Transverse colon (tissue), 4 donors: Measurements from ENCODE around the gene ZNF217. TPM values are rescaled to one million over a fixed set of nuclear protein-coding genes. Genes with fewer than 3 reads are reported as not detected.
A peak's percentile ranks its signal among the peaks of the same experiment; 100 is the strongest.

ENCODE experiments used
- DNase-seq: peaks from one replicate; pipeline ENCODE4 v3.0.0-alpha.2; 2019
- H3K27ac ChIP-seq, 4 donors: fragments of 200-600 bp; sonication (generic); 2 replicates each; pipeline ENCODE4 v1.5.1; 2016 to 2018; ENCODE audit warnings: inconsistent platforms in 4 of 4
- H3K27me3 ChIP-seq: fragments of 200-600 bp; sonication (generic); 2 replicates; pipeline ENCODE4 v1.5.1; 2017; ENCODE audit warnings: inconsistent platforms
- H3K36me3 ChIP-seq, 4 donors: fragments of 200-600 bp; sonication (generic); 2 replicates each; pipeline ENCODE4 v1.5.1; 2017 to 2019; ENCODE audit warnings: inconsistent platforms in 4 of 4
- H3K4me1 ChIP-seq, 4 donors: fragments of 200-600 bp; sonication (generic); 2 replicates each; pipeline ENCODE4 v1.5.1; 2017 to 2020; ENCODE audit warnings: inconsistent platforms in 4 of 4
- H3K4me3 ChIP-seq, 4 donors: fragments of 200-600 bp; sonication (generic); 1 replicate in 1 of 4; 2 replicates in 3 of 4; pipeline versions ENCODE4 v1.5.1 to v1.6.1; 2017 to 2019; ENCODE audit warnings: inconsistent platforms in 4 of 4
- H3K9me3 ChIP-seq, 2 donors: fragments of 200-600 bp; sonication (generic); 2 replicates each; pipeline ENCODE4 v1.5.1; 2017 to 2019; ENCODE audit warnings: inconsistent platforms in 2 of 2
- EP300 ChIP-seq: sonication (generic); formaldehyde crosslinking; IDR thresholded peaks from one replicate; pipeline ENCODE4 v1.6.1; 2017; ENCODE audit warnings: antibody characterized with exemption, low read depth
- POLR2A ChIP-seq: fragments of 450-650 bp; IDR thresholded peaks from one replicate; pipeline ENCODE4 v1.6.1; 2016; ENCODE audit warnings: antibody characterized with exemption, mild to moderate bottlenecking, moderate library complexity
- POLR2AphosphoS5 ChIP-seq, 3 donors: sonication (generic); formaldehyde crosslinking; IDR thresholded peaks; one replicate each; pipeline ENCODE4 v1.6.1; 2016; ENCODE audit warnings: antibody characterized with exemption in 3 of 3
- WGBS, 2 donors: methylation state at CpG; one replicate each; pipeline ENCODE4 v1.1.5; 2018; ENCODE audit warnings: low coverage in 1 of 2; 5-methylcytosine and 5-hydroxymethylcytosine counted together
- in situ Hi-C, 4 donors: fragments of 200-750 bp; cut with MboI; loops; one replicate each; pipeline versions ENCODE4 v1.15.0 to v1.15.1; 2017; ENCODE audit warnings: low sequenced_read_pairs in 3 of 4, low pct_ligation_motif_present in 1 of 4, low pct_unique_long_range_greater_than_20kb in 1 of 4
- intact Hi-C: fragments of 100-400 bp; cut with DNase I; formaldehyde crosslinking; loops from one replicate; pipeline ENCODE4 v1.15.1; 2023; ENCODE audit warnings: low total_unique reads
- total RNA-seq, 4 donors: library from RNA; depleted of rRNA; stranded (reverse); fragments of >200 nt; gene quantifications; one replicate each; pipeline ENCODE4 v1.1.0, GENCODE V29; 2016
- TF ChIP-seq, protein P1 (sequence below), 5 experiments: fragments of 200-600 bp in 3 of 5; fragments of 450-650 bp in 2 of 5; sonication (generic) in 3 of 5; IDR thresholded peaks; 1 replicate in 2 of 5; 2 replicates in 3 of 5; pipeline ENCODE4 v1.5.1; 2016 to 2017; ENCODE audit warnings: antibody characterized with exemption in 5 of 5, inconsistent platforms in 3 of 5, mild to moderate bottlenecking in 2 of 5, moderate library complexity in 1 of 5

ZNF217 gene
- total RNA-seq, 4 donors from 2014 or later: 28.9 to 82.6 (median 46.0) TPM

DNA sequence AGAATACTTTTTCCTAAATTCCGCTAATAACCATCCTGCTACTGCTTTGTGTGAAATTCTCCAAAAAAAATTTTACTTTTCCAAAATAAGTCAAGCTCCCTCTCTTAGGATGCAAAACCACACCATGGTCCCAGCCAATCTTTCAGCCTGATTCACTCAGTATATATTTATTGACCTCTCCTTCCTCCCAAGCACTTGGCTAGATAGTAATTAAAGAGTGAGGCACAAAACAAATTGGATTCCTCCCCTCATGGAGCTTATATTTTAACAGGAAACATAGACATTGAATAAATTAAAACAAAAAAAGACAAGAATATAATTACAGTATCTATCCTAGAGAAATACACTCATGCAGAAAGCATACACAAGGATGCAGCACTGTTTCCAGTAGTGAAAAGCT is 9.0 kb upstream of the ZNF217 start:
- Histone ChIP-seq H3K36me3 (no peaks in the 10 kb centered on the region), H3K27me3 (no peaks in the 10 kb centered on the region), H3K27ac (no peak overlapping the region), H3K4me1 (peaks cover 0 to 14% (median 0%) of the 10 kb centered on the region in 4 donors), H3K4me3 (no peak overlapping the region), H3K9me3 (no peaks in the 10 kb centered on the region)
- intact Hi-C loops (no loop called here), in situ Hi-C loops (no loop called here)
- DNase-seq: no peak
- TF ChIP-seq POLR2A (no peak), EP300 (no peak), POLR2AphosphoS5 (IDR thresholded peaks at IDR 0.05) (no peak)
- TF ChIP-seq, protein P1, sequence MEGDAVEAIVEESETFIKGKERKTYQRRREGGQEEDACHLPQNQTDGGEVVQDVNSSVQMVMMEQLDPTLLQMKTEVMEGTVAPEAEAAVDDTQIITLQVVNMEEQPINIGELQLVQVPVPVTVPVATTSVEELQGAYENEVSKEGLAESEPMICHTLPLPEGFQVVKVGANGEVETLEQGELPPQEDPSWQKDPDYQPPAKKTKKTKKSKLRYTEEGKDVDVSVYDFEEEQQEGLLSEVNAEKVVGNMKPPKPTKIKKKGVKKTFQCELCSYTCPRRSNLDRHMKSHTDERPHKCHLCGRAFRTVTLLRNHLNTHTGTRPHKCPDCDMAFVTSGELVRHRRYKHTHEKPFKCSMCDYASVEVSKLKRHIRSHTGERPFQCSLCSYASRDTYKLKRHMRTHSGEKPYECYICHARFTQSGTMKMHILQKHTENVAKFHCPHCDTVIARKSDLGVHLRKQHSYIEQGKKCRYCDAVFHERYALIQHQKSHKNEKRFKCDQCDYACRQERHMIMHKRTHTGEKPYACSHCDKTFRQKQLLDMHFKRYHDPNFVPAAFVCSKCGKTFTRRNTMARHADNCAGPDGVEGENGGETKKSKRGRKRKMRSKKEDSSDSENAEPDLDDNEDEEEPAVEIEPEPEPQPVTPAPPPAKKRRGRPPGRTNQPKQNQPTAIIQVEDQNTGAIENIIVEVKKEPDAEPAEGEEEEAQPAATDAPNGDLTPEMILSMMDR (IDR thresholded peaks at IDR 0.05): no peak
- WGBS, 2 donors: 100% methylated on average over 1 of the region's 1 CpG

DNA sequence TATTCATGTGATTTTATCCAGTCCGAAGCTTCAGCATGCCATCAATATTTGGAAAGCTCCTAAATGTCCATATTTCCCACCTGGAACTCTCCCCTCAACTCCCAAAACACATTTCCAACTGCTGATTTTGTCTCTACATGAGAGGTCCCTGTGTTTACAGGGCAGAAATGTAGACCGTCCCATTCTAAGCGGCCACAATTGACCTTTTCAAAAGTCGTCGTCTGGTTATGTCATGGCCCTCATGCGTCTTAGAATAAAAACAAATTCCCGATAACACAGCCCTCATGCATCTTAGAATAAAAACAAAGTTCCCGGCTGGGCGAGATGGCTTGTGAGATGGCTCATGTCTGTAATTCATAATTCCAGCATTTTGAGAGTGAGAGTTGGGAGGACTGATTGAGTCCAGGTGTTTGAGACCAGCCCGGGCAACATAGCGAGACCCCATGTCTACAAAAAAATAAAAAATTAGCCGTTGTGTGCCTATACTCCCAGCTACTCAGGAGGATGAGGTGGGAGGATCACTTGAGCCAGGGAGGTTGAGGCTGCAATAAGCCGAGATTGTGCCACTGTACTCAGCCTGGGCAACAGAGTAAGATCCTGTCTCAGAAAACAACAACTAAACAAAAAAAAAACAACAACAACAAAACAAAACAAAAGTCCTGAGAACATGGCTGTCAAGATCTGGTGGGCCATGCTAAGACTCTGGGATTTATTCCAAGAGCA is 6.4 kb upstream of the ZNF217 start:
- no peak for TF ChIP-seq POLR2A
- intact Hi-C loops (no loop called here), in situ Hi-C loops (loop anchor here in 1 of 4 donors (25.0 kb wide), 2 partner anchors 237 to 312 kb away; no protein-coding TSS in a partner anchor)
- Histone ChIP-seq H3K36me3 (no peaks in the 10 kb centered on the region), H3K9me3 (no peaks in the 10 kb centered on the region), H3K4me1 (peaks cover 0 to 26% (median under 1%) of the 10 kb centered on the region in 4 donors), H3K27me3 (no peaks in the 10 kb centered on the region), H3K4me3 (no peak overlapping the region), H3K27ac (no peak overlapping the region)
- DNase-seq: no peak
- WGBS, 2 donors: 91 to 96% methylated on average over 9 to 13 of the region's 13 CpGs

DNA sequence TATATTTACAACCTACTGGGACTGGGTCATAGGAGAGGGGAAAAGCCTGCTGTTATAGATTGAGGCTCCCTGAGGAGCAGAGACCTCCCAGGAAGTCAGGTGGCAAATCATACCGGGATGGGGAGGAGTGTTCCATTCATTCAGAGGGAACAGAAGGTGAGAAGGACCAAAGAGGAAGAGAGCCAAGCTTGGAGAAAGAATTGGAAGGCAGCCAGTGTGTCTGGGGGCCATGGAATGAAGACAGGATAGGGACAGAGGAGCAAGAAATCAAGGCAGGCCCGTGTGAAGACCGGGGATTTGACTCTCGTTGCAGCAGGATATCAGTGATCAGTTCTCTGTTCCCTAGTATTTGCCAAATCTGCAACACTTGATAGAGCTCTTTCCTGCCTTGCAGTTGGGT is 5.7 kb upstream of the ZNF217 start:
- no peak overlapping the region for H3K4me3 ChIP-seq
- DNase-seq: no peak
- no peaks in the 10 kb centered on the region for H3K9me3 ChIP-seq
- WGBS, 2 donors: 67 to 68% methylated on average over 4 of the region's 4 CpGs
- TF ChIP-seq EP300: no peak
- TF ChIP-seq POLR2A: no peak
- TF ChIP-seq POLR2AphosphoS5 (IDR thresholded peaks at IDR 0.05): no peak
- TF ChIP-seq, protein P1 (IDR thresholded peaks at IDR 0.05): no peak
- in situ Hi-C loops: loop anchor here in 1 of 4 donors (25.0 kb wide), 2 partner anchors 238 to 313 kb away; no protein-coding TSS in a partner anchor
- H3K36me3 ChIP-seq: no peaks in the 10 kb centered on the region
- intact Hi-C loops: no loop called here
- H3K4me1 ChIP-seq: peaks cover 0 to 28% (median 1%) of the 10 kb centered on the region in 4 donors
- no peaks in the 10 kb centered on the region for H3K27me3 ChIP-seq
- H3K27ac ChIP-seq: no peak overlapping the region

DNA sequence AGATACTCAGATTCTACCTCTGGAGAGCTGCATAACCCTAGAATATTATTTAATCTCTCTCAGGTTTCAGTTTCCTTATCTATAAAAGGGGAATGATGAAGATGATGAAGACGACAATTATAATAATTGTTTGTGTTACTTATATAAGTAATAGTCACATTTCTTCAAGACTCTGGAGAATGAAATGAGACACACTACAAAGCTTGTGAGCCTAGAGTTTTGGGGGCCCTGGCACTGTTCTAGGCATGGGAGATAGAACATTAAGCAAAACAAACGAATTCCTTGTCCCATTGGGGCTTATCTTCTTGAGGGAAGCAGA is 5.4 kb upstream of the ZNF217 start:
- intact Hi-C loops (no loop called here), in situ Hi-C loops (loop anchor here in 1 of 4 donors (25.0 kb wide), 2 partner anchors 238 to 313 kb away; no protein-coding TSS in a partner anchor)
- no peak overlapping the region for H3K4me3 ChIP-seq
- WGBS, 2 donors: 50 to 59% methylated on average over 2 of the region's 2 CpGs
- no peaks in the 10 kb centered on the region for H3K9me3 ChIP-seq
- H3K27me3 ChIP-seq: no peaks in the 10 kb centered on the region
- TF ChIP-seq POLR2AphosphoS5 (IDR thresholded peaks at IDR 0.05) (no peak), POLR2A (no peak), EP300 (no peak)
- TF ChIP-seq, protein P1 (IDR thresholded peaks at IDR 0.05): no peak
- no peaks in the 10 kb centered on the region for H3K36me3 ChIP-seq
- peak overlapping the region in 2 of 4 donors; percentile 11 to 38 for H3K27ac ChIP-seq
- H3K4me1 ChIP-seq: peaks cover 0 to 28% (median 1%) of the 10 kb centered on the region in 4 donors
- no peak for DNase-seq
